ENCODE results near the gene MFSD11. TPM values are rescaled to one million over a fixed set of nuclear protein-coding genes. Genes with fewer than 3 reads are reported as not detected.
A peak's percentile ranks its signal among the peaks of the same experiment; 100 is the strongest.

The MFSD11 gene
- total and polyA plus RNA-seq, 2 of the 4 experiments (the other 2 are of a cell fraction): 12.3 to 16.1 TPM

- peaks cover 11% of the 10 kb centered on the region; the same call in 1 of the 2 replicates for H3K36me3 ChIP-seq (ENCODE audit: control insufficient read depth, insufficient read depth, low read length)
- DNase-seq (no peak), ATAC-seq (ENCODE audit: low read depth) (no peak)
- H2BK5ac ChIP-seq (ENCODE audit: low read depth, low read length, poor library complexity, severe bottlenecking): peak overlapping the region; percentile 80
- H2AK5ac ChIP-seq (ENCODE audit: low read depth, low read length): peak overlapping the region; percentile 66
- POLR2A ChIA-PET (ENCODE audit: unreplicated experiment): no interaction called here
- H4K8ac ChIP-seq (ENCODE audit: low read depth in 2 of 2, low read length in 2 of 2): peak overlapping the region; percentile 68 to 78; a peak in 3 of 4 replicates
- peak overlapping the region; percentile 79 for H2AK9ac ChIP-seq (replicated peaks; ENCODE audit: low read depth, low read length, poor library complexity)
- H3K4me2 ChIP-seq (ENCODE audit: low read depth, low read length): peak overlapping the region; percentile 47; the same call in 1 of the 2 replicates
- in situ Hi-C loops (cut with MboI; ENCODE audit: low sequenced_read_pairs) (no loop called here), intact Hi-C loops (cut with micrococcal nuclease) (no loop called here), dilution Hi-C loops (cut with HindIII; ENCODE audit: low sequenced_read_pairs, unreplicated experiment) (no loop called here)
- peak overlapping the region; percentile 89 for H3K27ac ChIP-seq (ENCODE audit: insufficient read depth, low read length)
- TF ChIP-seq BHLHE40 (IDR thresholded peaks at IDR 0.05; ENCODE audit: low read depth, low read length) (no peak), USF2 (IDR thresholded peaks at IDR 0.05; ENCODE audit: low read depth, low read length) (no peak), RCOR1 (IDR thresholded peaks at IDR 0.05; ENCODE audit: insufficient replicate concordance, low read length) (no peak), RFX5 (IDR thresholded peaks at IDR 0.05; ENCODE audit: low read depth, low read length) (no peak), POLR2A (IDR thresholded peaks at IDR 0.05; ENCODE audit: low read depth, low read length) (no peak), SMC3 (IDR thresholded peaks at IDR 0.05; ENCODE audit: low read depth, low read length) (no peak), MAZ (IDR thresholded peaks at IDR 0.05; ENCODE audit: borderline replicate concordance, low read depth, low read length) (no peak), ELK1 (IDR thresholded peaks at IDR 0.05; ENCODE audit: borderline replicate concordance, low read depth, low read length) (no peak), FOS (IDR thresholded peaks at IDR 0.05; ENCODE audit: low read depth, low read length) (no peak), NFE2L2 (IDR thresholded peaks at IDR 0.05; ENCODE audit: low read depth, low read length) (no peak), MAFK (IDR thresholded peaks at IDR 0.05; ENCODE audit: low read depth, low read length) (no peak), CHD1 (IDR thresholded peaks at IDR 0.05; ENCODE audit: low read depth, low read length) (no peak), CEBPB (IDR thresholded peaks at IDR 0.05; ENCODE audit: low read depth, low read length) (no peak), RAD21 (IDR thresholded peaks at IDR 0.05; ENCODE audit: low read length) (no peak), MXI1 (IDR thresholded peaks at IDR 0.05; ENCODE audit: borderline replicate concordance, low read depth, low read length) (no peak)
- H3K4me1 ChIP-seq (ENCODE audit: control insufficient read depth, insufficient read depth, low read length): peaks cover 49% of the 10 kb centered on the region
- H3K9me3 ChIP-seq (ENCODE audit: control insufficient read depth, insufficient read depth, low read length): no peaks in the 10 kb centered on the region
- H3K4me3 ChIP-seq (ENCODE audit: insufficient read depth, low read depth, low read length): no peak overlapping the region
- no peak overlapping the region; the same call in none of the 2 replicates for H2BK20ac ChIP-seq (ENCODE audit: low read depth, low read length)
- BruUV-seq (replicated peaks): no TSS peak
- peak overlapping the region; percentile 78 for H4K91ac ChIP-seq (ENCODE audit: insufficient read depth, low read depth, low read length)
- CTCF ChIA-PET: interaction anchor here (0.8 kb wide), 1 partner anchor 17 kb away, joined by 3 read pairs; no protein-coding TSS in a partner anchor
- peak overlapping the region; percentile 60 for H3K4ac ChIP-seq (ENCODE audit: low read depth, low read length)
- no peaks in the 10 kb centered on the region for H3K27me3 ChIP-seq (ENCODE audit: control insufficient read depth, insufficient read depth, low read length)
- H3K23ac ChIP-seq (ENCODE audit: low read depth, low read length): peak overlapping the region; percentile 69; the same call in 1 of the 2 replicates
- H3K79me1 ChIP-seq (ENCODE audit: low read depth in 1 of 2, low read length in 2 of 2): peaks cover 22 to 91% of the 10 kb centered on the region in 2 experiments
- 93% methylated on average over 5 of the region's 25 CpGs; no CpG with 5 or more reads in 1 of the 2 experiments for WGBS, 2 experiments (ENCODE audit: extremely low coverage in 2 of 2, insufficient read length in 1 of 2)
- peak overlapping the region; percentile 46 for H2AFZ ChIP-seq (replicated peaks; ENCODE audit: low read length, poor library complexity)
- H3K56ac ChIP-seq (ENCODE audit: extremely low read depth, insufficient read depth, low read length): no peak overlapping the region; the same call in 1 of the 2 replicates
- H4K5ac ChIP-seq (ENCODE audit: low read depth, low read length): peak overlapping the region; percentile 15
- H3K9ac ChIP-seq (ENCODE audit: low read depth, low read length): peak overlapping the region; percentile 67
- peak overlapping the region; percentile 73 for H3K14ac ChIP-seq (replicated peaks; ENCODE audit: low read depth, low read length)
- H3K9me1 ChIP-seq (ENCODE audit: insufficient read depth, low read length): peaks cover 56% of the 10 kb centered on the region
- H3K18ac ChIP-seq (ENCODE audit: low read depth, low read length): peak overlapping the region; percentile 63
- H4K20me1 ChIP-seq (ENCODE audit: insufficient read depth, low read length): peaks cover 83% of the 10 kb centered on the region
- H2BK15ac ChIP-seq (ENCODE audit: low read depth, low read length): peak overlapping the region; percentile 20; the same call in 1 of the 3 replicates
- H2BK120ac ChIP-seq (ENCODE audit: low read depth, low read length): peak overlapping the region; percentile 0; the same call in 1 of the 2 replicates
Measured at GRCh38 chr17:76696763-76697701, 40.9 kb upstream of the MFSD11 start.

Measured in IMR-90 (cell line).